ENCODE measurements around the gene LRRC3C.

The LRRC3C gene

GRCh38 chr17:39973496-39973895 lies 46.0 kb downstream of the LRRC3C start:
- in situ Hi-C loops (cut with HindIII; ENCODE audit: low sequenced_read_pairs): no loop called here

DNA sequence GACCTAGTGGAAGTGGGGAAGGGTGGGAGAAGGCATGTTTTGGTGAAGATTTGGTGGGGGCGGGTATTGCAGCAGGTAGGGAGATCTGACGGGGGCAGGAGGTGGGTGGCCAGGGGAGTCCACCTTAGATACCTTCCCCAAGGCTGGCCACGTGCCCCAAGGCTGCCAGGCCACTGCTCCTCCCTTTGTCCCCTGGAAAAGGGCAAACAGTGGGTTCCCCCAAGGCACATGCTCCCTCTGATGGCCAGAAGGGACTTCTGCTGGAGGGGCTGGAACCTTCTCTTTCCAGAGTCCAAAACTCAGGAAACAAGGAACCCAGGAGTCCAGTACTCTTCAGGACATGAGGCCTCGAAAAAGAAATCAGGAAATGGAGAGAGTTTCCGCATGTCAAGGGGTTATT lies 46.9 kb downstream of the LRRC3C start:
- in situ Hi-C loops (cut with HindIII; ENCODE audit: low sequenced_read_pairs): no loop called here

DNA sequence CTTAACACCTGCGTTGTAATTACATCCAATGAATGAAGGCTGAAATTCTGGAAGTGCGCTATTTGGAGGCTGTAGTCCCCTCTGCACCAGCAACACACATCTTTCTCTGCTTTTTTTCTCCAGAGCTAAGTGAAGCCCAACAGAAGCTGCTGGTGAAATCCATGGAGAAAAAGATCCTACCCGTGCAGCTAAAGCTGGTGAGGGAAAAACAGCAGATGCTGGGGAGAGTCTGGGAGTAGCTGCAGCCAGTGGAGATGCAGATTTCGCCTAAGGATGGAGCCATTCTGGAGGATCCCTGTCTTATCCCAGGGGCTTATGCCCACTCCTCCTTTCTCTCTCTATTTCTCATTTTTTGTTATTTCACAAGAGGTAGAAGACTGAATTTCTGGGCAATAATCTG lies 48.3 kb downstream of the LRRC3C start:
- in situ Hi-C loops (cut with HindIII; ENCODE audit: low sequenced_read_pairs): no loop called here

DNA sequence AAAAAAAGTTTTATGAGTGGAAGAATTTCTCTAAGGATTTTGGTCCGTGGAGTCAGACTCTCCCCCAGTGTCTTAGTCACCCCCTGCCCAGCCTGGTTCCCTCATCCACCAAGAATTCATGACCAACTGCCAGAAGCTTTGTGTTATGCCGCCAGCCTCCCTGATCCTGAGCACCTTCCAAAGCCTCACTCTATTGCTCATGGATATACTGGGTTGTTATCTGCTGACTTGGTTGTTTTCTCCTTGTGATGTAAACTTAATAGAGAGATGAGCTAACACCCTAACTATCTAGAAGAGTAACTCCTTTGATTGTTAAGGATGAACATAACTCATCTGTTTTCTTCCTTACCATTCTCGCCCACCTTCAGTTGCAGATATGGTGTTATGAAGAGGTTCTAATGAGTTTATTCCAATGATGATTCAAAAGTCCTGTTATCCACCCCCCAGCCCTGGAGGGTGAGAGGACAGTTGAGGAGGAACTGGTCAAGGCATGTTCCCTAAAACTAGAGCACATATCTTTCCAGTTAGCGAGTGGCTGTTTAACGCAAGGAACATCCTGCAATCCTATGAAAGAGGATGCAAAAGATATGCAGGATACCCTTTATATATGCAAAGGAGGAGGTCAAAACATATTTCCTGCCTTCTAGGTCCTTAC lies 51.6 kb downstream of the LRRC3C start:
- in situ Hi-C loops (cut with HindIII; ENCODE audit: low sequenced_read_pairs): no loop called here

DNA sequence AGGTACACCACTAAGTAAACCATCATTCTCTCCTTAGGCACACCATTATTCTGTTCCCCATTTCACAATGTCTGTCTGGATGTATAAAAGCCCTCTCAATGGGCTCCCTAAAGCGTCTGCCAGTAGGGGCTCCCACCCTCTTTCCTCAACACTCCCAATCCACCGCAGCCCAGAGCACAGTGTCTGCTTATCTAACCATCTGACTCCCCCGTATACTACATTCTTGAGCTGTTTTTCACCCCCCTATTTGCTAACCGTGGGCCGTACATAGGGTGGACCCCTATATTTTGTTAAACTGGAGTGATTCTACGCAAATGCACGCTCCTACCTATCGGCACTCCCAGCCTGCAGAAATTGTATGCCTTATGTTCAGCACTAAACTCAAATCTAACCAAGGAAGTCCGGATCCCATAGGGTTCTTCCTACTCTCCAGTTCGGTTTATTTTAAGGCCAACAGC lies 52.4 kb downstream of the LRRC3C start:
- in situ Hi-C loops (cut with HindIII; ENCODE audit: low sequenced_read_pairs): no loop called here

GRCh38 chr17:39980351-39981206 lies 53.0 kb downstream of the LRRC3C start, which contains the start of gene PSMD3:
TSS of gene PSMD3 (plus strand) at chr17:39980807. CDS start at chr17:39980971, 164 bp downstream.
- in situ Hi-C loops (cut with HindIII; ENCODE audit: low sequenced_read_pairs): no loop called here

GRCh38 chr17:39981207-39981741 lies 53.7 kb downstream of the LRRC3C start:
- in situ Hi-C loops (cut with HindIII; ENCODE audit: low sequenced_read_pairs): no loop called here

DNA sequence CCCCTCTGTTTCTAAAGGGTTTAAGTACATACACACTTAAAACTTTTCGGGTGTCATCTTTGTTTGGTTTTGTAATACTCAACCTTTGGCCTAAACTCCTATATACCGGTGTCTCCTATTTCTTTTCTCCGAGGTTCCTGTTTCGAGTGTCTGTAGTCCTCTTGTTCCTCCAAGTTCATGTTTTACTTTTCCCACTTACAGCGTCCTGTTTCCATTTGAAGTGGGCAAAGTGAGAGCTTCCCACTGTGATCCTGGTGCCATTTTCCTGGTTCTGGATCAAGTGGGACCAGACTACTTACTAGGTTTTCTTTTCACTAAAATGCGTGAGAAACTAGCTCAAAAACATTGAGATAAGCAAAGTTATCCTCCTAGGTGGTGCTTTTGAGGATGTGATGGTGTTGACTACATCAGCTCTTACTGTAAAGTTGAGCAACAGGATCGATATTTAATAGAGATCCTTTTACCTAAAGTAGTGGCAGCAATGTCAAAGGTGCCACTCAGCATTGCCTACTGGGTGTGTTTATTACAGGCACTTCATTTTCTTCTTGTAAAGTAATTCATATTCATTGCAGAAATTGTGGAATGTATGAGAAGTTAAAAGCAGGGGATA lies 54.3 kb downstream of the LRRC3C start:
- in situ Hi-C loops (cut with HindIII; ENCODE audit: low sequenced_read_pairs): no loop called here

- in situ Hi-C loops (cut with HindIII; ENCODE audit: low sequenced_read_pairs): no loop called here
Observed at GRCh38 chr17:39988206-39988810, 60.8 kb downstream of the LRRC3C start.

DNA sequence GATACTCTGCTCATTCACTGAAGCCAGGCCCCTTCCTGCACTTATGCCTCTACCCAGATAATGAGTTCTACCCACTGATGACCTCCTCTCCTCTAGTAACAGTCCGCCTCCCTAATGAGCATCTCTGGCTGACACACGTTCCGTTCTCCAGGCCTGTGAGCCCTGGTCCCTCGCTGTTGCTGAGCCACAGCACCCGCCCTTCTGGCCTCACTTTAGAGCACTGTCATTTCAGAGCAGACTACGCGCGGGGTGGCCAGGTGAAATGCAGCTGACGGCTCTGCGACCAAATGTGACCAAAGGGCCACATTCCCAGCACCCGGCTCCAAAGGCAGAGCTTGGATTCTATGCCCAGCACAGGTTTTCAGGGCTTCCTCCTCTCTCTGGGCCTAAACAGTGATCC lies 66.9 kb downstream of the LRRC3C start:
- in situ Hi-C loops (cut with HindIII; ENCODE audit: low sequenced_read_pairs): loop anchor here (5.0 kb wide), 4 partner anchors 38 to 183 kb away; partner anchors contain the start of gene RAPGEFL1

All from endothelial cell of hepatic sinusoid (primary cell).